B cell (primary cell): ENCODE measurements around the gene ABCB10. TPM values are rescaled to one million over a fixed set of nuclear protein-coding genes. Genes with fewer than 3 reads are reported as not detected.
"Not testable (repeated sequence)": the region's sequence is repeated elsewhere in the genome, so short reads cannot be mapped to it uniquely, and the experiment has no call there.

Experiments
- ATAC-seq: fragments of 200-7000 bp; cut with Tn5 transposase; one replicate; pipeline ENCODE4 v1.10.0; 2021; ENCODE audit warnings: low read depth, mild to moderate bottlenecking, moderate number of reproducible peaks, moderate library complexity
- CTCF ChIA-PET: fragments of 350-600 bp; sonication (Branson Sonifier 250); formaldehyde crosslinking; loops from one replicate; lab custom pipeline; 2021; ENCODE audit warnings: antibody characterized with exemption, inconsistent platforms; lab: Charles Lee
- POLR2A ChIA-PET: fragments of 350-600 bp; sonication (Branson Sonifier 250); formaldehyde crosslinking; loops from one replicate; lab custom pipeline; 2021; ENCODE audit warnings: antibody characterized with exemption; lab: Charles Lee
- DNase-seq: peaks from one replicate; pipeline ENCODE4 v3.0.0; 2013
- H2AFZ ChIP-seq: 2 replicates; pipeline ENCODE4 v1.6.1; 2012; ENCODE audit warnings: mild to moderate bottlenecking, low read depth, low read length; ENCODE audit not compliant: insufficient read depth, poor library complexity, severe bottlenecking
- H3K27ac ChIP-seq, 2 donors: 1 replicate in 1 of 2; 2 replicates in 1 of 2; pipeline ENCODE4 v1.5.1; 2012 to 2013; ENCODE audit warnings: low read length in 2 of 2, mild to moderate bottlenecking in 2 of 2, moderate library complexity in 1 of 2
- H3K27me3 ChIP-seq, 4 experiments: fragments of 200-600 bp in 1 of 4; sonication (generic) in 1 of 4; replicated peaks in 1 of 4; 1 replicate in 2 of 4; 2 replicates in 2 of 4; pipeline versions ENCODE4 v1.6.1 to v1.7.0; 2013 to 2016; ENCODE audit warnings: low read length in 3 of 4, mild to moderate bottlenecking in 2 of 4, mixed read lengths in 1 of 4, moderate library complexity in 1 of 4; ENCODE audit not compliant: insufficient read depth in 4 of 4, control insufficient read depth in 3 of 4; ENCODE audit errors: control extremely low read depth in 1 of 4
- H3K36me3 ChIP-seq, 2 experiments: replicated peaks in 1 of 2; 1 replicate in 1 of 2; 2 replicates in 1 of 2; pipeline versions ENCODE4 v1.6.1 to v1.7.1; 2013; ENCODE audit warnings: low read length in 1 of 2; ENCODE audit not compliant: insufficient read depth in 2 of 2, control insufficient read depth in 1 of 2; ENCODE audit errors: control extremely low read depth in 1 of 2, extremely low read depth in 1 of 2
- H3K4me1 ChIP-seq, 2 donors: fragments of 200-600 bp in 1 of 2; sonication (generic) in 1 of 2; 1 replicate in 1 of 2; 2 replicates in 1 of 2; pipeline versions ENCODE4 v1.5.1 to v1.6.1; 2013 to 2017; ENCODE audit warnings: low read length in 2 of 2; ENCODE audit not compliant: control insufficient read depth in 2 of 2, insufficient read depth in 2 of 2
- H3K4me2 ChIP-seq: replicated peaks from 2 replicates; pipeline ENCODE3; 2012; ENCODE audit warnings: mild to moderate bottlenecking, low read depth, low read length; ENCODE audit not compliant: poor library complexity, severe bottlenecking
- H3K4me3 ChIP-seq, 5 experiments: fragments of 200-600 bp in 1 of 5; sonication (generic) in 1 of 5; 1 replicate in 3 of 5; 2 replicates in 2 of 5; pipeline versions ENCODE4 v1.5.1 to v1.7.0; 2011 to 2016; ENCODE audit warnings: low read length in 4 of 5, mild to moderate bottlenecking in 4 of 5, low read depth in 2 of 5, control low read depth in 1 of 5, moderate library complexity in 1 of 5; ENCODE audit not compliant: insufficient read depth in 1 of 5; ENCODE audit errors: control extremely low read depth in 1 of 5, extremely low read depth in 1 of 5
- H3K79me2 ChIP-seq: fragments of 200-600 bp; sonication (generic); one replicate; pipeline ENCODE4 v1.6.0; 2016; ENCODE audit warnings: low read length; ENCODE audit not compliant: control insufficient read depth, insufficient read depth
- H3K9ac ChIP-seq: fragments of 200-600 bp; sonication (generic); 2 replicates; pipeline ENCODE4 v1.6.1; 2017; ENCODE audit warnings: mild to moderate bottlenecking, low read length, moderate library complexity
- H3K9me3 ChIP-seq, 3 donors: one replicate each; pipeline versions ENCODE4 v1.6.1 to v1.7.1; 2013; ENCODE audit warnings: low read length in 2 of 3; ENCODE audit not compliant: control insufficient read depth in 2 of 3, insufficient read depth in 1 of 3; ENCODE audit errors: control extremely low read depth in 1 of 3
- H4K20me1 ChIP-seq: 2 replicates; pipeline ENCODE4 v1.6.0; 2012; ENCODE audit warnings: mild to moderate bottlenecking, low read length; ENCODE audit not compliant: insufficient read depth, control insufficient read depth, poor library complexity, severe bottlenecking
- H3K27ac Mint-ChIP-seq: one replicate; pipeline ENCODE4 v1.8.0; 2021; ENCODE audit warnings: mixed read lengths
- H3K27me3 Mint-ChIP-seq: one replicate; pipeline ENCODE4 v1.8.0; 2021; ENCODE audit warnings: mixed read lengths
- H3K4me1 Mint-ChIP-seq: one replicate; pipeline ENCODE4 v1.8.0; 2021; ENCODE audit warnings: mixed read lengths
- H3K4me3 Mint-ChIP-seq: one replicate; pipeline ENCODE4 v1.8.0; 2021; ENCODE audit warnings: mixed read lengths
- H3K9me3 Mint-ChIP-seq: one replicate; pipeline ENCODE4 v1.8.0; 2022; ENCODE audit warnings: mixed read lengths; ENCODE audit not compliant: insufficient read depth
- EZH2 ChIP-seq: IDR thresholded peaks from 2 replicates; pipeline ENCODE4 v1.6.1; 2012; ENCODE audit warnings: borderline replicate concordance, low read depth, mild to moderate bottlenecking, moderate library complexity, low read length; ENCODE audit not compliant: insufficient read depth, poor library complexity, severe bottlenecking
- WGBS: methylation state at CpG from one replicate; pipeline ENCODE4 v1.1.5; 2013; ENCODE audit warnings: missing lambda C conversion rate; ENCODE audit not compliant: insufficient coverage; 5-methylcytosine and 5-hydroxymethylcytosine counted together
- intact Hi-C: fragments of 100-400 bp; cut with micrococcal nuclease; formaldehyde crosslinking; loops from one replicate; pipeline ENCODE4 v1.10.0; 2022
- polyA plus RNA-seq: library from polyadenylated mRNA; depleted of rRNA; stranded (reverse); fragments of >200 nt; gene quantifications from 2 replicates; pipeline ENCODE4 v1.2.3, GENCODE V29; 2012
- total RNA-seq, 2 donors: library from RNA; stranded (reverse); fragments of 120-200 nt in 1 of 2; gene quantifications; 1 replicate in 1 of 2; 2 replicates in 1 of 2; pipeline versions ENCODE4 v1.2.3 to v1.2.4, GENCODE V29; 2013 to 2022
- TF ChIP-seq, protein P1 (sequence below): fragments of 200-600 bp; IDR thresholded peaks from one replicate; pipeline ENCODE4 v1.8.0; 2022; ENCODE audit warnings: antibody characterized with exemption, mild to moderate bottlenecking

ABCB10 gene
- total and polyA plus RNA-seq, 2 donors (not counting 1 experiment from before 2014, with no cell fraction given) = 6.5 to 18.6 TPM

DNA sequence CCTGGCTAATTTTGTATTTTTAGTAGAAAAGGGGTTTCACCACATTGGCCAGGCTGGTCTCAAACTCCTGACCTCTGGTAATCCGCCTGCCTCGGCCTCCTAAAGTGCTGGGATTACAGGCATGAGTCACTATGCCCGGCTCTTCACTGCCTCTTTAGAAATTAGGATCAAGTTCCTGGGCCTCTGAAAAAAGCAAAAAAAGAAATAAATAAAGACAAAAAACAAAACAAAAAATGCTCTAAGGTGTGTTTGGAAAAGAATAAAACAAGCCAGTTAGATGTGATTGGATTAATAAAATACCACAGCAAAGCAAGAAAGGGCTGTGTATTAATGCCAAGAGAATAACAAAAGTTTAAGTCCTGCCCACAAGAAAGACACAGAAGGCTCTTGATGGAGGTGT, 4.2 kb upstream of the ABCB10 start:
- ATAC-seq (no peak), DNase-seq (no peak)
- CTCF ChIA-PET = no interaction called here
- POLR2A ChIA-PET = interaction anchor here (1.2 kb wide), 1 partner anchor 64 kb away, joined by 3 read pairs; the partner anchor contains the start of gene URB2
- no peak overlapping the region for H2AFZ ChIP-seq
- no peak overlapping the region for H3K4me3 Mint-ChIP-seq
- H3K27me3 ChIP-seq = no peaks in the 10 kb centered on the region
- H3K4me1 Mint-ChIP-seq = peaks cover 12% of the 10 kb centered on the region
- H3K9me3 Mint-ChIP-seq = no peaks in the 10 kb centered on the region
- no peak overlapping the region for H3K27ac ChIP-seq
- no peaks in the 10 kb centered on the region for H3K36me3 ChIP-seq
- H3K27ac Mint-ChIP-seq = no peak overlapping the region
- no peak overlapping the region for H3K9ac ChIP-seq
- no peak overlapping the region for H3K4me3 ChIP-seq
- peaks cover 4 to 8% of the 10 kb centered on the region in 2 donors for H3K4me1 ChIP-seq
- intact Hi-C loops = no loop called here
- no peaks in the 10 kb centered on the region for H4K20me1 ChIP-seq
- WGBS = 94% methylated on average over 2 of the region's 3 CpGs
- TF ChIP-seq, protein P1, sequence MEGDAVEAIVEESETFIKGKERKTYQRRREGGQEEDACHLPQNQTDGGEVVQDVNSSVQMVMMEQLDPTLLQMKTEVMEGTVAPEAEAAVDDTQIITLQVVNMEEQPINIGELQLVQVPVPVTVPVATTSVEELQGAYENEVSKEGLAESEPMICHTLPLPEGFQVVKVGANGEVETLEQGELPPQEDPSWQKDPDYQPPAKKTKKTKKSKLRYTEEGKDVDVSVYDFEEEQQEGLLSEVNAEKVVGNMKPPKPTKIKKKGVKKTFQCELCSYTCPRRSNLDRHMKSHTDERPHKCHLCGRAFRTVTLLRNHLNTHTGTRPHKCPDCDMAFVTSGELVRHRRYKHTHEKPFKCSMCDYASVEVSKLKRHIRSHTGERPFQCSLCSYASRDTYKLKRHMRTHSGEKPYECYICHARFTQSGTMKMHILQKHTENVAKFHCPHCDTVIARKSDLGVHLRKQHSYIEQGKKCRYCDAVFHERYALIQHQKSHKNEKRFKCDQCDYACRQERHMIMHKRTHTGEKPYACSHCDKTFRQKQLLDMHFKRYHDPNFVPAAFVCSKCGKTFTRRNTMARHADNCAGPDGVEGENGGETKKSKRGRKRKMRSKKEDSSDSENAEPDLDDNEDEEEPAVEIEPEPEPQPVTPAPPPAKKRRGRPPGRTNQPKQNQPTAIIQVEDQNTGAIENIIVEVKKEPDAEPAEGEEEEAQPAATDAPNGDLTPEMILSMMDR = no peak
- TF ChIP-seq EZH2 = no peak
- no peak overlapping the region for H3K4me2 ChIP-seq
- no peaks in the 10 kb centered on the region for H3K9me3 ChIP-seq
- no peaks in the 10 kb centered on the region for H3K27me3 Mint-ChIP-seq
- H3K79me2 ChIP-seq = peaks cover 2% of the 10 kb centered on the region

- Histone ChIP-seq H3K9ac (no peak overlapping the region), H3K79me2 (peaks cover 15% of the 10 kb centered on the region), H3K36me3 (no peaks in the 10 kb centered on the region), H4K20me1 (no peaks in the 10 kb centered on the region), H3K27me3 (no peaks in the 10 kb centered on the region), H2AFZ (no peak overlapping the region), H3K4me1 (peaks cover 16 to 18% of the 10 kb centered on the region in 2 donors), H3K4me2 (no peak overlapping the region), H3K27ac (no peak overlapping the region), H3K4me3 (no peak overlapping the region), H3K9me3 (no peaks in the 10 kb centered on the region)
- DNase-seq (no peak), ATAC-seq (no peak)
- CTCF ChIA-PET = interaction anchor here (1.5 kb wide), 1 partner anchor 750 kb away, joined by 3 read pairs; no protein-coding TSS in a partner anchor
- POLR2A ChIA-PET = no interaction called here
- Mint-ChIP-seq H3K4me1 (peaks cover 27% of the 10 kb centered on the region), H3K4me3 (peak overlapping the region; percentile 16), H3K27ac (no peak overlapping the region), H3K9me3 (no peaks in the 10 kb centered on the region), H3K27me3 (no peaks in the 10 kb centered on the region)
- intact Hi-C loops = no loop called here
- WGBS = 88% methylated on average over 1 of the region's 5 CpGs
- TF ChIP-seq, protein P1 = no peak
- no peak for TF ChIP-seq EZH2
These were observed 2.6 kb upstream of the ABCB10 start for GRCh38 chr1:229561141-229561540.

GRCh38 chr1:229560124-229560523, 1.6 kb upstream of the ABCB10 start:
- POLR2A ChIA-PET, DNase-seq: not testable (repeated sequence)

More at GRCh38 chr1:229560124-229560523, 1.6 kb upstream of the ABCB10 start:
- H4K20me1 ChIP-seq, H3K27me3 Mint-ChIP-seq, H3K4me3 ChIP-seq, H3K9ac ChIP-seq, H3K36me3 ChIP-seq, ATAC-seq, H2AFZ ChIP-seq, H3K4me3 Mint-ChIP-seq, H3K9me3 Mint-ChIP-seq, intact Hi-C loops, H3K27me3 ChIP-seq, H3K27ac ChIP-seq, H3K27ac Mint-ChIP-seq, H3K4me2 ChIP-seq, CTCF ChIA-PET, H3K9me3 ChIP-seq: not testable (repeated sequence)
- Histone ChIP-seq H3K4me1 (peaks cover 16 to 18% of the 10 kb centered on the region in 2 donors), H3K79me2 (peaks cover 22% of the 10 kb centered on the region)
- WGBS = 92% methylated on average over 11 of the region's 15 CpGs
- H3K4me1 Mint-ChIP-seq = peaks cover 30% of the 10 kb centered on the region
